ENCODE results near the gene C19orf67. TPM values are rescaled to one million over a fixed set of nuclear protein-coding genes. Genes with fewer than 3 reads are reported as not detected.

C19orf67 gene
- total RNA-seq, 4 donors from 2014 or later: not detected

DNA sequence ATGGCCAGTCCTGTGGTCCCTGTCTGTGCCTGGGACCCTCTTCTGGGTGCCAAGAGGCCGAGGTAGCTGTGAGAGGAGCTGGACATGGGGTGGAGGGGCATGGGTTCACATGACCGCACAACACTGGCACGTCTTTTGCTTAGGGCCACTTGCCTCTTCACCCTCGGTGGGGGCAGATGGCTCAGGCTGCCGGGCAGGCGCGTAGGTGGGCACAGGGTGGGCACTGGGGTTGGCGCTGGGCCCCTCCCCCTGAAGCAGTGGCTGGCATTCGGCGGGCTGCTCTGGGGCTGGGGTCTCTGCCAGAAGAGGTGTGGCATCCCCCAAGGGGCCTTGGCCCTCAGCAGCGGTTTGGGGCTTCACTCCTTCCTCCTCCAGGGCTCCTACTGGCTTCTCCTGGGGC is 32.1 kb downstream of the C19orf67 start:
- TF ChIP-seq, protein P1, sequence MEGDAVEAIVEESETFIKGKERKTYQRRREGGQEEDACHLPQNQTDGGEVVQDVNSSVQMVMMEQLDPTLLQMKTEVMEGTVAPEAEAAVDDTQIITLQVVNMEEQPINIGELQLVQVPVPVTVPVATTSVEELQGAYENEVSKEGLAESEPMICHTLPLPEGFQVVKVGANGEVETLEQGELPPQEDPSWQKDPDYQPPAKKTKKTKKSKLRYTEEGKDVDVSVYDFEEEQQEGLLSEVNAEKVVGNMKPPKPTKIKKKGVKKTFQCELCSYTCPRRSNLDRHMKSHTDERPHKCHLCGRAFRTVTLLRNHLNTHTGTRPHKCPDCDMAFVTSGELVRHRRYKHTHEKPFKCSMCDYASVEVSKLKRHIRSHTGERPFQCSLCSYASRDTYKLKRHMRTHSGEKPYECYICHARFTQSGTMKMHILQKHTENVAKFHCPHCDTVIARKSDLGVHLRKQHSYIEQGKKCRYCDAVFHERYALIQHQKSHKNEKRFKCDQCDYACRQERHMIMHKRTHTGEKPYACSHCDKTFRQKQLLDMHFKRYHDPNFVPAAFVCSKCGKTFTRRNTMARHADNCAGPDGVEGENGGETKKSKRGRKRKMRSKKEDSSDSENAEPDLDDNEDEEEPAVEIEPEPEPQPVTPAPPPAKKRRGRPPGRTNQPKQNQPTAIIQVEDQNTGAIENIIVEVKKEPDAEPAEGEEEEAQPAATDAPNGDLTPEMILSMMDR (IDR thresholded peaks at IDR 0.05; ENCODE audit: low read depth): no peak

DNA sequence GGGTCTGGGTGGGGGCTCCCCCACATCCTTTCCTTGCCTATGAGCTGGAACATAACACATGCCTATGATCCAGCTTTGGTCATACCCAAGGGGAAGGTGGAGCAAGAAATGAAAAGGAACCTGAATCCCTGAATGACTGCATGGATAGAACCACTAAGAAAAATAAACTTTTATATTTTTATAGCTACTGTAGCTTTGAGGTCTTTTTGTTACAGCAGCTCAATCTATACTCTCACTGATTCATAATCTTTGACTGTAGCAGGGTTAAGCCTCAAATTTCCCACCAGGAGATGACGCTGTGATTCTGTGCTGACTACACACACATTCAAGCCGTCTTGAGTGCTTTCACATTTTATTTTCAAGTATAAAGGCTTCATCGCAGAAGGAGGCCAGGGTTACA is 32.6 kb downstream of the C19orf67 start:
- TF ChIP-seq, protein P1 (IDR thresholded peaks at IDR 0.05; ENCODE audit: low read depth): no peak

DNA sequence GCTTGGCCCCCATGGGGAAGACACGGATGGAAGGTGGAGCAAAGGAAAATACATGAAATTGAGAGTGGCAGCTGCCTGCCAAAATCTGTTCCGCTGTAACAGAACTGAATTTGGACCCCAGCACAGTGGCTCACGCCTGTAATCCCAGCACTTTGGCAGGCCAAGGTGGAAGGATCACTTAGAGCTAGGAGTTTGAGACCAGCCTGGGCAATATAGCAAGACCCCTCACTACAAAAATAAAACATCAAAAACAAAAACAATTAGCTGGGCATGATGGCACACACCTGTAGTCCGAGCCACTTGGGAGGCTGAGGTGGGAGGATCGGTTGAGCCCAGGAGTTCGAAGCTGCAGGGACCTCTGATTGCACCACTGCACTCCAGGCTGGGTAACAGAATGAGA is 33.1 kb downstream of the C19orf67 start:
- TF ChIP-seq, protein P1 (IDR thresholded peaks at IDR 0.05; ENCODE audit: low read depth): no peak

DNA sequence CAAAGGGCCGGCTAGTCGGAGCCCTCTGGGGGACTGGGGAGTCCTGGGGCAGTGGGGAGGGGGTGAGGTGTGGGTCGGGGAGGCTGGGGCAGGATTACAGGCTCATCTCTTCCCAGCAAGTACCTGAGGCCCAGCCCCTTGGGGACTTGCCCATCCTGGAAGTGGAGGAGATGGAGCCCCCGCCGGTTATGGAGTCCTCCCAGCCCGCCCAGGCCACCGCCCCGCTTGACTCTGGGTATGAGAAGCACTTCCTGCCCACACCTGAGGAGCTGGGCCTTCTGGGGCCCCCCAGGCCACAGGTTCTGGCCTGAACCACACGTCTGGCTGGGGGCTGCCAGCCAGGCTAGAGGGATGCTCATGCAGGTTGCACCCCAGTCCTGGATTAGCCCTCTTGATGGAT is 33.6 kb downstream of the C19orf67 start:
- TF ChIP-seq, protein P1 (IDR thresholded peaks at IDR 0.05; ENCODE audit: low read depth): no peak

DNA sequence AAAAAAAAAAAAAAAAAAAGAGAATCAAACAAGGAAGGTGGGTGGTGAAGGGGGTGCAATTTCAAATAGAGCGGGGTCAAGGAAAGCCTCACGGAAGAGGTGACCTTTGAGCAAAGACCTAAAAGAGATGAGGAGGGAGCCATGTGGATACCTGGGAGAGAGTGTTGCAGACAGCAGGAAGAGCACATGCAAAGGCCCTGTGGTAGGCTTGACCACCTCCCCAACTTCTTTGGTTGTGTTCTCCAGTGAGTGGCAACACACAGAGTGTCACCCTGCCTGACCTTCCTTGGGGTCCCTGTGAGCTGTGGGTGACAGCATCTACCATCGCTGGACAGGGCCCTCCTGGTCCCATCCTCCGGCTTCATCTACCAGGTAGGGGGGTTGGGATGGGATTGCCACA is 35.1 kb downstream of the C19orf67 start:
- TF ChIP-seq, protein P1 (IDR thresholded peaks at IDR 0.05; ENCODE audit: low read depth): no peak

DNA sequence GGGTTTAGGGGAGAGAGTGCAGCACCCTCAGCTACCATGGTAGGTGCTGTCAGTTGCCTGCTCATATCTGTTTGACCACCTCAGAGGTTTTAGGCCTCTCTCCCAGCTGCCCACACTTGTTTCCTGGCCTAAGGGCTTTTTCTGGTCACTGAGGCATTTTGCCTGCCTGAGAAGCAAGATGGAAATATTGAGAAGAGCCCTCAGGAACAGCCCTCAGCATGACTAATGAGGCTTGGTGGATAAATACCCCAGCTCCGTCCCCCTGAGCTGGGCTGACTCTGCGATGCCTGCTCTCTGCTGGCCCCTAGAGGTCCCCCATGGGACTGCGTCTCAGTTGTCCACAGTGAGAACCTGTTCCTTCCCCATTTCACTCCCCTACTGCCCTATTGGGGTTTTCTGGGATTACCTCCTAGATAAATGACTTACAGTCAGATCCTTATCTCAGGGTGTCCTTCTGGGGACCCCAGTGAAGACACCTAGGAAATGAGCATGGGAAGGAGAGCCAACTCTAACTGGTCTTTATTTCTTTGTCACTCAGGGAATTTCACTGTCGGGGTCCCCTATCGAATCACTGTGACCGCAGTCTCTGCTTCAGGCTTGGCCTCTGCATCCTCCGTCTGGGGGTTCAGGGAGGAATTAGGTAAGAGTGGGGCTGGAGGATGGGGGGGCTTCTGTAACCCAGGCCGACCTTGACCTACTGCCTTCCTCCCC is 37.0 kb downstream of the C19orf67 start:
- TF ChIP-seq, protein P1 (IDR thresholded peaks at IDR 0.05; ENCODE audit: low read depth): no peak

DNA sequence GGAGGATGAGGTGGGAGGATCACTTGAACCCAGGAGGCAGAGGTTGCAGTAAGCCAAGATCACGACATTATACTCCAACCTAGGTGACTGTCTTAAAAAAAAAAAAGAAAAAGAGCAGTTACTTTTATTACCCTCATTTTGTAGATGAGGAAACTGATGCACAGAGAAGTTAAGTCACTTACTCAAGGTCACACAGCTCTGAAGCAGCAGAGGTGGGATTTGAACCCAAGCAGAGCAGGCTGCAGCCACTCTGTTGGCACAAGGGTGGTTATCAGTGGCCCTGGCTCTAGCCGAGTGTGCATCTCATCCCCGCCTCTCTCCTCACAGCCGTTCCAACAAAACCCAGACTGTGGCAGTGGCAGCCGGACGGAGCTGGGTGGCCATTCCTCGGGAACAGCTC is 46.4 kb downstream of the C19orf67 start:
- TF ChIP-seq, protein P1 (IDR thresholded peaks at IDR 0.05; ENCODE audit: low read depth): no peak
